GM21825 (cell line): ENCODE data around the gene FKBP14.
A peak's percentile ranks its signal among the peaks of the same experiment; 100 is the strongest.

Experiments used
- ATAC-seq: cut with Tn5 transposase; IDR thresholded peaks from one replicate; pipeline ENCODE4 v1.9.1; 2021; ENCODE audit warnings: mild to moderate bottlenecking, moderate library complexity; ENCODE audit not compliant: unreplicated experiment

FKBP14 gene

DNA sequence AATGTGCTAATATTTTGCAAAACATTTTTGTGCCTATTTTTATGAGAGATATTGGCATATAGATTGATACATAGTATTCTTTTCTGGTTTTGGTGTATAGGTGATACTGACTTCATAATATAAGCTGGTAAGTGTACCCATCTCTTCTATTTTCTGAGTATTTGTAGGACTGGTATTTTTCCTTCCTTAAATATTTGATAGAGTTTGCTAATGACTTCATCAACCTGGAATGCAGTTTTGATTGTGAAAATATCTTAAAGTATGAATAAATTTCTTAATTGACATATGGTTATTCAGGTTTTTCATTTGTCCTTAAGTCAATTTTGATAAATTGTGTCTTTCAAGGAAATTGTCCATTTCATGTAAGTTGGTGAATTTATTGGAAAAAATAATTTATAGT is 30.9 kb downstream of the FKBP14 start:
- no peak for ATAC-seq

DNA sequence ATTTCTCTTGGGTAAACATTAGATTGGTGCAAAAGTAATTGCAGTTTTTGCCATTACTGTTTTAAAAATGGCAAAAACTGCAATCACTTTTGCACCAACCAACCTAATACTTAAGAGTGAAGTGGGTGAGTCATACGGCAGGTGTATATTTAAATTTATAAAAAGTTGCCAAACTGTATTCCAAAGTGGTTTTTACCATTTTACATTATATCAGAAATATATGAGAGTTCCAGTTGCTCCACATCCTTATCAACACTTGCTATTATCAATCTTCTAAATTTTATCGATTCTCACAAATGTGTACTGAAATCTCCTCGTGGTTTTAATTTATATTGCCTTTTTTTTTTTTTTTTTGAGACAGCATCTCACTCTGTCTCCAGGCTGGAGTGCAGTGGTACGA is 33.4 kb downstream of the FKBP14 start:
- no peak for ATAC-seq

DNA sequence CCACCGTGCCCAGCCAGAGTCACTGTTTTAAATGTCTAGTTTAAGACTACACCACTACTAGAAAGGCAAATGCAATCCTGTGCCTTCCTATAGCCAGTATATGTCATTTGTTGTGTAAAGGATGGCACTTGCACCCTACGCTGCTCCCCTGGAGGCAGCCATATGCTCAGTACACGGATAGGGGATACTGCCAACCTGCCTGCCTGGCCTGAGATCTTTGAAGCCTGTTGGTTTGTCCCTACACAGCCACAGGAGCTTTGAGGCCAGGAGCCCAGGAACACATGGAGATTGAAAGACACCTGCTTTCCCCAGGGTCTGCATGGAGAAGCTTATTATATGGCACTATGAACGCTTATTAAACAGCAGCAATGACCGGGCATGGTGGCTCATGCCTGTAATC is 34.6 kb downstream of the FKBP14 start:
- ATAC-seq: no peak

DNA sequence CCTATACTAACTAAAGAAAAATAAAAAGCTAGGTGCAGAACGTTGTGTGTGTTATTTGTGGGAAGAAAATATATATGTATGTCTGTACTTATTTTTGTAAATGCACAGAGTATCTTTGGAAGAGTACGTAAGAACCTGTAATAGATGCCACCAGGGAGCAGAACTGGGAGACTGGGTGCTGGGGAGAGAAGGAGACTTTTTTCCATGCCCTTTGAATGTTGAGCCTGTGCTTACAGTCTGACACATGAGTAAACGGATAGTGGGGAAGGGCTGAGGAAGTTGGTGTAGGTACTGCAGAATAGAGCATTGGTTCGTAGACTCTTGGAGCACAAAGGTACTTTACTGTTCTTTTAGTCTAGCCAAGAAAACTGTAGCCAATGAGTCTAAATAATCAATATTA is 35.6 kb downstream of the FKBP14 start:
- ATAC-seq: no peak

DNA sequence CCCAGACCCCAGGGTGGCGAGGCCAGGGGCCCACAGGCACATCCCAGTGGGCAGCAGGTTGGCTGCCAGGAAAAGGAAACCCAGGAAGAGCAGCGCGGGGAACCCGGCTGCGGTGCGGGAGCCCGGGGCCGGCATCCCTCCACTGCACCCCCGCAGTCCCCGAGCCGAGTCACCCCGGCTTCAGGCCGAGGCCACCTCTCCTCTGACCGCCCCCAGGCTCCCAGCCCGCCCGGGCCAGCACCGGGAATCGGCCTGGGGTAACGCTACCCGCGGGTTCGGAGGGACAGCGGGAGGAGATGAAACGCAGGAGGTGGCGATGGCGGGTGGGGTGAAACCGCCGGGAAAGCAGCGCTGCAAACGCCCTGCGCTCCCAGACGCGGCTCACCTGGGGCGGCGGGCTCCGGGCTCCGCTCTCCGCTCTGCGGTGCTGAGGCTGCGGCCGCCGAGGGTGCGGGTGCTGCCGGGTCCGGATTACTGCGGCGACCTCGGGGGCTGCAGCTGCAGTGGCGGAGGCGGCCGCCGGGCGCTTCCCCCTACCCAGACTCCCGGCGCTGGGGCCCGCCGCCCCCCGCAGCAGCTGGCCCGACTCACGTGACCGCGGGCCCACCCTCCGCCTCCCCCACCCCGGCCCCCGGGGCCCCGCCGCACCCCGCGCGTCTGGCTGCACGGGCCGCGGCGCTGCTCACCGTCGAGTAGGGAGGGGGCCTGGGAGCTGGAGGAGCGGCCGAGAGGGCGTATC is 37.1 kb downstream of the FKBP14 start, which contains the start of gene SCRN1:
SCRN1 (minus strand) TSS at position 545 of the 739 bp plus-strand sequence. CDS start 20,734 bp downstream, outside the sequence.
- peak; percentile 44 for ATAC-seq

DNA sequence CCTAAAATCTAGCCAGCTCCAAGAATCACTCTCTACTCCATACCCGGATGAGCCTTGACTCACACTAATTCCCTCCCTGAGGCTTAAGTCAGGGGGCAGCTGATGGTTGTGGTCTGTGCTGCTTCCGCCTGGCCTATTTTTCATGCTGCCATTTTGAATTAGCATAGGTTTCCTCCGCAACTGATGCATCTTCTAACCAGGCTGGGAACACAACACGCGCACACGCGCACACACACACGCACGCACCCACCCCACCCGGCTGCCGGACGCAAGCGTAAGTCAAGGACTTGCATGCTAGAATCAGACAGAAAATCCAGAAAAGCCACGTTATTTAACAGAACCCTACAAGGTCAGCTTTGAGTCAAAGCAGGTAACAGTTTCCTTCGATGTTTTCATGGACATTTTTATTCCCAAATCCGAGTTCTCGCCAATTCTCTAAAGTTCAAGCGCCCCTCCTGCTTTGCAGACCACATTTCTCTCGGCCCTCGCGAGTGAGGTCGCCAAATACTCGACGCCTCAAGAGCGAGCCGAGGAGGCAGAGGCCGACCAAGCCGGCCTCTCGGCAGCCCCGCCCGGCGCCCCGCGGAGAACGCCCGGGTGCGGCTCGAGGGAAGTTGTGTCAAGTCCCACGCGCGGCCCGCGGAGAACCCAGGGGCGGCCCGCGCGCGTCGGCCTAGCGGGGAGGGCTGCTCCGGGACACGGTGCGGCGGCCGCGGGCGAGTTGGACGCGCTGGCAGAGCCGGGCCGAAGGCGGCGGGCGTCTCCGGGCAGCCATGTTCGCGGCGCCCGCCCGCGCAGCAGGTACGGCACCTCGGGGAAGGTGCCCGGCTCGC is 37.9 kb downstream of the FKBP14 start:
- peak; percentile 30 for ATAC-seq

DNA sequence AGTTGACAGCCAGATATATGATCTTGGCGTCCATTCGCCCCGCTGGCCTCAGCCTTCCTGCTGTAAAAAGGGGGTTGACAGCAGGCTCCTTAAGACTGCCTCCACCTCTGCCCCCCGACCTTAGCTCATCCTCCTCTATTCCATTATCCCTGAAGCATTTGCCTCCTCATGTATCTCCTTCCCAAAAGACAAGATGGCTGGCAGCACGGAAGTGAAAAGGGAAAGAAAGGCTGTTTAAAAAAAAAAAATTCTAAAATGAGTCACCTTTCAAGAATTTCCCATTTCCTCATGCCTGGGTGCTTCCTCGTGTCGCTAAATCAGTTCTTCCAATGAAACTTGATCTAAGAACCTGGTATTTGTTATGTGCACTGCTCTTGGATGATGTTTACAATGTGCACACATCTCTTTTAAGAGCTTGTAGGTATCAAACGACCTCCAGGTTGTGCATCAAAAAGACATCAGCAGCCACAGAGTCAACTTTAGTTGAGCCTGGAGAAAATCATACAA is 38.6 kb downstream of the FKBP14 start:
- no peak for ATAC-seq

DNA sequence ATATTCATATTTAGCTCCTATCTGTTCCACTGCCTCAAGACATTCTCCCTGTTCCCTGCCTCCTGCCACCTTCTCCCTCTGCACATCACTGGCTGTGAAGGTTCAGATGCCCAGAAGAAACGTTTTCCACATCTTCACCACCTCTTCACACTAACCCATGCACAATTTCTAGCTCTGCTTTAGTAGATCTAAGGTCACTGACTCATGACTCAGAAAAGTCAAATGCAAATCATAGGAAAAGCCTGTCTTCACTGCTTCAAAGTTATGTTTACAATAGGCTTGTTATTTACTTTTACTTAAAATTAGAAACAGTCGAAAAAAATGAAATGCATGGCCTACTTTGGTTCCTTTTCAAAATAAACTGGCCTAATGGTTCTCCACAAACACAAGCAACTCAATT is 39.4 kb downstream of the FKBP14 start:
- ATAC-seq: no peak

DNA sequence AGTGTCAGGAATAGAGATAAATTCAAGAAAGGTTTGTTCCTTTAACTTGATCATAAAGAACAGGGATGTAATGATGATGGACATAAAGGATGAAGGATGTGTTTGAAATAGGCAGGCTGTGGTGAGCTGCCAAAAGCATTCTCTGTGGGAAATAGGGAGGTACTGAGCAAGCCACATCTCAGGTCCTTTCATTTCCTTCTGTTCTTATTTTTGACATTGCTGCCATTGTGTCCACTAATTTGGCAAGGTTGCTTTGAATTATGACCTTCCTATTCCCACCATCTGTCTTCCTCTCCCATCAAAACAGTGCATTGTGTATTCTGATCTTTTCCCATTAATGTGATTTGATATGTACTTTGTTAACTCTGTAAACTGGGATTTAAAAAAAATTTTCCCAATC is 46.4 kb downstream of the FKBP14 start:
- ATAC-seq: no peak

DNA sequence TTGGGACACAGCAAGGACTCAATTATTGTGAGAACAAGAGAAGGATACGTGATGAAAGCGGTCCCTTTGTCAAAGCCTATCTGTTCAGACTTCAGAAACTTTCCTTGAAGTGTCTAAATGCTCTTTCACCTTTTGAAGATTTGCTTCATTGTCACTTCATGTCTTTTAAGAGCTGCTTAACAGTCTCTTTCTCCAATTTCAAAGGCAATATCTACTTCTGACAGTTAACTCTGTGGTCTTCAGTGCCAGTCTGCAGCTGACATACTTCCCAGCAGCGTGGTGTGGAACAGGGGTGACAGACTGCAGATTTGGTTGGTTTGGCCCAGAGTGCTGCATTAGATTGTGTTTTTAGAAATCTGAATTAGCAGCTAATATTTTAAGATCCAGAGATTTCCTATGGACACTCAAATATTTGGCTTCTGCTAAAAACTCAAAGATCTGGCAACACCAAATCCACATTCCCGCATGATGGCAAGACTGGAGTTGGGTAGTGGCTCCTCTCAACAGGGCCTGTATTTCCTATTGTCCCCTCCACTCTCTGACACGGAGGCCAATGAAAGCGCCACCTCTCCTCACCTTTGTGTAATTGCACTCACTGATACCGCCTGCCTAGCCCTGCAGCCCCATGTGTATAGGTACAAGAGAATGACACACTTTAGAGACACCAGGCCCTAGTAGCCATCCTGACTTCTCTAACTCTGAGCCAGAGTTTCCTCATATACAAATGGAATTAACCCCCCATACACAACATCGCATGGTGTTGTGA is 48.4 kb downstream of the FKBP14 start:
- ATAC-seq: no peak

DNA sequence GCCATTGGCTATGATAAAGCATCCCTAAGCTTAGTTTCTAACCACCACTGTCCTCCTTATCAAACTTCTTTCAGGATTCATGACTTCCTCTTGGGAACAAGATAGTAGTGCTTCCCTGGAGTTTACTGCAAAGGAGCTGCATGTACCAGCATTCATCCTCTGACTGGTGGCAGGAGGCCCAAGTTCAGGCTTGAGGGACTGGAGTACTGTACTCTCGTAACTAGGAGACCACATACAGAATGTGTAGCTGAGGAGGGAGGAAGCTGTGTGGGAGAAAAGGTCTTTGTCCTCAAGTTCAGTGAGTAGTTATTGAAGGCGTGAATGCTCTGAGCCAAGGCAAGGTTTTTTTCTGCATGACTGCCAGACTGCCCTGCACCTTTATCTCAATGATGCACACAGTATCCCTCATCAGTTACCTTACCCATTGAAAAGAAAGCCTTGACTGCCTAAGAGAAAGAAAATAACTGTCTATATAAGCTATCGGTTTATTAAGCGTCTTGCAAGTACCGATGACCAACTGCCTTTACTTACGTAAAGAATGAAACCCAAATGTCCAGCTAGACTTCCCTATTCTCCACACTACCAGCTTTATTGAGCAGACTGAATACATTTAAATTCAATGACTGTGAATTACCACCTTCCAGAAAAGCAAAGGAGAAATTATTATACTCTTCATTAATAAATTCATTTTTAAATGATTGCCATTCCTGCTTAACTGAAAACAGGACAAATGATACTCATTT is 49.7 kb downstream of the FKBP14 start:
- no peak for ATAC-seq

DNA sequence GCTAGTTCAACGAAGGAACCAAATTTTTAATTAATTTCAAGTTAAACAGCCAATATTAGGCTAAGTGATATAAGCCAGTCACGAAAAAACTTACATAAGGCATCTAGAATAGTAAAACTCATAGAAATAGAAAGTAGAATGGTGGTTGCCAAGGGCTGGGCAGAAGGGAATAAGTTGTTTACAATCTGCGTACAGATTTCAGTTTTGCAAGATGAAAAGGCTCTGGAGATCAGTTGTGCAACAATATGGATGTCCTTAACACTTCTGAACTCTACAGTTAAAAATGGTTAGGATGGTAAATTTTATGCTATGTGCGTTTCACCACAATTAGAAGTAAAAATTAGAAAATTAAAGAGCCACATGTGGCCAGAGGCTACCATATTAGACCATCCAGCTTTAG is 50.2 kb downstream of the FKBP14 start:
- no peak for ATAC-seq

DNA sequence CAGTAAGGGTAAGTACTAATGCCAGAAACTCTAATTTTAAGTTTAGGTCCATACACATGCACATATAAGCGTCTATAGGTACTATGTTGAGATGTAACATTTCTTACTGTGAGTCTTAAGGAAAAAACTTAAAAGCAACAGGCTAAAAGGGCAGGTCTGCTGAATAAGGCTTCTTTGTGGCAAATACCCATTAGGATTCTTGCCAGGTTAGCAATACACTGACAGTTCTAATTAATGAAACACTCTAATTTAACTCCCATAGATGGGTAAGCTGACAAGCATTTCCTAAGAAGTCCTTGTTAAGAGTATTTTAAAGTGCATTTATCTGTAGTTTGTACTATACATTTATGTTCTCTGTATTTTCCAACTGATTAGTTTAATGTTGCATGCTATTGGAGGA is 50.9 kb downstream of the FKBP14 start:
- ATAC-seq: no peak

DNA sequence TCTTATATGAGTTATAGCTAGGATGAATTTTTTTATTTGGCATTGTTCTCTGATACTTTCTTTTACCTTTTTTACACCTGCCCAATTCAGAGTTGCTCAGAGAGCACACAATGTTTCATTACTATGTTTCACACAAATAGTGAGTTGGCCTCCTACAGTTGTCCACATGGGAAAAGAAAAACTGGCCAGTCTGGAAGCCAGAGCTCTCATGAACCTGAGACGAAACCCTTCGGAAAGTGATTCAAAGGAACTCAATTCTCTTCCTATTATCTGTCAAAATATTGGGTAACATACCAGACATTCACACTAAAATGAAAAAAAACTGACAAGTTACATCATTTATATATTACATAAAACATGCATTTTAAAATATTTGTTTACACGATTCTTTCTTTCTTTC is 52.2 kb downstream of the FKBP14 start:
- ATAC-seq: no peak

DNA sequence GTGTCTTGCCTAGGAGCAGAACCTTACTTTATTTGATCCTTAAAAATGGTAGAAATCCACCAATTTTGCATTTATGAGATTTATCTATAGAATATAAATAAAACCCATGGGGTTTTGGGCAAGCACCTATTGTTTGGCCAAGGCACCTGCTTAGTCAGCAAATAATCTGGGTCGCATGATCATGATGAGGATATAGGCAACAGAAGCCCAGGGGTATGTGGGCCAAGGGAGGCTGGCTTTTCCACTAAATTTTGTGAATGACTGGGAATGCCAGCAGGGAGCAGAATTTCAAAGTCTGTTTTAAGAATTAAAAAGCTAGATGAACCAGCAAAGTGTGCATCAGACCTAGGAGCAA is 54.2 kb downstream of the FKBP14 start:
- no peak for ATAC-seq

DNA sequence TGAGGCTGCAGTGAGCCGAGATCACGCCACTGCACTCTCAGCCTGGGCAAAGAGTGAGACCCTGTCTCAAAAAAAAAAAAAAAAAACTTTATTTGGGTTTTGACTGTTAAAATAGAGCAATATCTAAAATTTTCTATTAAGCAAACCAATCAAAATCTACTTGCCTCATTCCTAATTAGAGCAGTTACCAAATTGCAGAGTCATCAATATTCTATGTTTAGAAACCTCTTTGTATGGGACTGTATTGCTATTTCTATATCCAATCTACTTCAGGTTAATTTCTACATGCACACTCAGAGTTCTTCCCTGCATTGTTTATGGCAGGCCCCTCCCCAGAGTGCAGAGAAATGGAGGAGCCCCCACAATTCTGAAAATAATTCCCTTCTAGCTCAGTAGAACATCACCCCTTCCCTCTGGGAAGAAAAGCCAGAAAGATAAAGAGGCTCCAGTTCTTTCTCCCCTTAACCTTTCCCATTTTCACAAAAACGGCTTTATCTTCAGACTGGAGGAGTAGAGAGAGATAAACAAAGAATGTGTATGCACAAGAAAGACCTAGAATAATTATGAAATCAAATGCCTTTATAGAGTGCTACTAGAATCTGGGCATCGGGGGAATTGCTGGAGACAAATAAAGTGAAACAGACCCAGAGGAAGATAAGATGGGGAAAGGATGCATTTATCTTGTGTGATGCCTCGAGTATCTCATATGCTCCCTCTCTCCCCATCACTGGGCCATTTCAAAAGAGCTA is 54.8 kb downstream of the FKBP14 start:
- ATAC-seq: no peak

DNA sequence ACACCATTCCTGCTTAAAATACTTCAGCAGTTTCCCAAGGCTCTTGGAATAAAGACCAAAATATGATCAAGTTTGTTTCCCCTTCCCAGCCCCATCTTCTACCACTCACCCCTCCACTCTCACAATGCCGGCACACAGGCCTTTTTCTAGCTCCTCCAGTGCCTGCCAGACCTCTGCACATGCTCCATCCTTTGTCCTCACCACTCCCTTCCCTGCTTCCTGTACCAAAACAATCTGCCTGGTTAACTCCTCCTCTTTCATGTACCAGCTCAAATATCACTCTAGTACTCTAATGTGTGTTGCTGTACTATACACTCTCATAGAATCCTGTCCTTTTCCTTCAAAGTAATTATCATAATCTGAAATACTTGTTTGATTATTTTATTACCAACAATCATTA is 56.3 kb downstream of the FKBP14 start:
- no peak for ATAC-seq

DNA sequence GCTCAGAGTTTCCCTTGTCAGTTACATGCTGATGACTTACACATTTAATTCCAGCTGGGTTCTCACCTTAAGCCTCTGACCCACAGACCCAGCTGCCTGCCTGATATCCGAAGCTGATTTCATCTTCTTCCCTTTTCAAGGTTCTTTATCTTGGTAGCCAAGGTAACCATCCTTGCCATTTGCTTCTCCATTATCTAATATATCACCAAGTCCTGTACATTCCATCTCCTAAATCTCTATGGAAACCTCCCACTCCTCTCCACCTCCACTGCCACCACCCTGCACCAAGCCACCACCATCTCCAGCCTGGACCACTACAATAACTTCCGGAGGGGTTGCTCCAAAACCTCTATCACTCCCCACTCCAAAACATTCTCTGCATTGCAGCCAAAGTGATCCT is 56.8 kb downstream of the FKBP14 start:
- no peak for ATAC-seq

DNA sequence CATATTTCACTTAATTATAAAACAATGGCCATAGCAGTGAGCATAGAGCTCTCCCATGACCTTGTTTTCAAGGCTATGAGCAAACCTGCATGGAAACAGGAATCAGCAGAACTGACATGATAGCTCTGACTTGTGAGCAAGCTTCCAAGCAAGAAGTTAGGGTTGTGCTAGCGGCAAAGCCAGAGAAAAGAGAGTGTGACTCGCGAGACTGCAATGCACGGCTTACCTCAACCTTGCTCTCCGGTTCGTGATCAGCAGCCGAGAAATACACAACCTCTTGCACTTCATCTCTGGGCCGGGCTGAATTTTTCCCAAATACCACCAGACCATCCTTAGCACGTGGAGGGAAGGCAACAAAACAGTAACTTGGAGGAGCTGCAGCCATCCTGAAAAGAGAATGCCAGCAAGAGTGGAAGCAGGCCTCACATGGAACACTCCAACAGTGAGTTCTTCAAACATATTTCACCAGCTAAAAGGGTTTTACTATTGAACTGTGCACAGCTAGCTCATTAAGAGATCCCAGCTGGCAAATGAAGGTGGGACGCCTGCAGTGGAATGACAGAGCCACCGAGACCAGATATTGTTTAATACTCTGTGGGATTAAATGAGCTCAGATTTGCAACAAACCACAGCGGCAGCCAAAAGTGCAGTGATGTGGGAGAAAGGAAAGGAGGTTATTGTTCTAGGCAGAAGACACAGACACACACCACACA is 57.7 kb downstream of the FKBP14 start:
- no peak for ATAC-seq
